Right lobe of liver (tissue), 6 donors: ENCODE data around the gene SFI1. TPM values are rescaled to one million over a fixed set of nuclear protein-coding genes. Genes with fewer than 3 reads are reported as not detected.
A peak's percentile ranks its signal among the peaks of the same experiment; 100 is the strongest.

Experiments
- ATAC-seq, 4 donors: fragments of 200-7000 bp; cut with Tn5 transposase; one replicate each; pipeline ENCODE4 v1.9.1; 2020; ENCODE audit warnings: mild to moderate bottlenecking in 4 of 4, moderate library complexity in 4 of 4
- DNase-seq, 3 donors: peaks; one replicate each; pipeline ENCODE4 v3.0.0-alpha.2; 2020
- H3K27ac ChIP-seq, 3 donors: fragments of 200-600 bp; one replicate each; pipeline ENCODE4 v1.8.0; 2022
- H3K27me3 ChIP-seq, 2 donors: fragments of 200-600 bp; one replicate each; pipeline ENCODE4 v1.8.0; 2022
- H3K36me3 ChIP-seq, 4 donors: fragments of 200-600 bp; sonication (generic) in 1 of 4; one replicate each; pipeline versions ENCODE4 v1.5.1 to v1.8.0; 2017 to 2022; ENCODE audit warnings: control low read depth in 1 of 4
- H3K4me1 ChIP-seq, 4 donors: fragments of 200-600 bp; sonication (generic) in 1 of 4; one replicate each; pipeline versions ENCODE4 v1.5.1 to v1.8.0; 2017 to 2022; ENCODE audit warnings: control low read depth in 1 of 4
- H3K4me3 ChIP-seq, 3 donors: fragments of 200-600 bp; one replicate each; pipeline ENCODE4 v1.8.0; 2022
- H3K9me3 ChIP-seq, 4 donors: fragments of 200-600 bp; sonication (generic) in 1 of 4; one replicate each; pipeline versions ENCODE4 v1.5.1 to v1.8.0; 2017 to 2022; ENCODE audit warnings: control low read depth in 1 of 4
- POLR2A ChIP-seq: fragments of 450-650 bp; IDR thresholded peaks from one replicate; pipeline ENCODE4 v1.6.1; 2017; ENCODE audit warnings: antibody characterized with exemption, mild to moderate bottlenecking
- WGBS: methylation state at CpG from one replicate; pipeline ENCODE4 v1.1.6; 2018; ENCODE audit warnings: low coverage, low lambda C conversion rate; ENCODE audit not compliant: insufficient coverage; ENCODE audit errors: missing lambda C conversion rate; 5-methylcytosine and 5-hydroxymethylcytosine counted together
- intact Hi-C, 2 donors: fragments of 100-400 bp; cut with DNase I; formaldehyde crosslinking; loops; one replicate each; pipeline versions ENCODE4 v1.11.2 to v1.14.1; 2022
- total RNA-seq, 6 experiments: library from RNA; depleted of rRNA in 2 of 6; stranded (reverse); fragments of >200 nt in 2 of 6; fragmentation: NEBNext Ultra II Directional in 3 of 6; extraction: Animal tissue kit (Norgen Biotek cat#: 25700) in 3 of 6; gene quantifications; one replicate each; pipeline versions ENCODE4 v1.1.0 to v1.2.4, GENCODE V29; 2016 to 2023
- TF ChIP-seq, protein P1 (sequence below), 4 donors: fragments of 200-600 bp in 3 of 4; fragments of 450-650 bp in 1 of 4; IDR thresholded peaks; one replicate each; pipeline versions ENCODE4 v1.5.1 to v1.8.0; 2016 to 2022; ENCODE audit warnings: antibody characterized with exemption in 4 of 4, mild to moderate bottlenecking in 2 of 4
- donor health status: DM: no; HTN: yes; CAD: no.
- donor health status: DM: no; HTN: no; CAD: no.
- donor health status: DM: no; HTN: no; CAD: no.
- donor health status: DM: no; HTN: yes; CAD: no.
- donor health status: DM: no; HTN: yes; CAD: no.

SFI1 gene
- total RNA-seq, 6 experiments from 2014 or later = 7.0 to 14.0 (median 8.7) TPM

DNA sequence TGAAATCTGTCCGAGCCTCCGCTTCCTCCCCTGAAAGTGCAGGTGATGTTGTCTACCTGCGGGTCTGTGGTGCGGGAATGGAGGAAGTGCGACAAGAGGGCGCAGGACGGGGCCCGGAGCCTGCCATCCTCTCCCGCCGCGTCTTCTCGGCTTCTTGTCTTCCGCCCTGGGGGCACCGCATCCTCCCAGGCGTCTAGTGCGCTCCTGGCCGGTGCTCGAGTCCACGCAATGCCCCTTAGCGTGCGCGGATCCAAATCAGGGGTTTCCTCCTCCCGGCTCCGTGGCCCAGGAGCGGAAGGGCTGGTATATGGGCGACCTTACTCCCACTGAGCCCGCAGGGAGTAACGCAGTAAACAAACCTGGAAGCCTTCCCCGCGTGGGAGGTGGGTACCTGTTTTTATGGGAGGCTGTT is 405 bp downstream of the SFI1 start:
- 0% methylated on average over 9 of the region's 30 CpGs for WGBS
- peak in 2 of 3 donors; percentile 49 to 52 for DNase-seq
- ATAC-seq = peak; percentile 23 to 34 (median 29)
- Histone ChIP-seq H3K36me3 (no peaks in the 10 kb centered on the region), H3K9me3 (no peaks in the 10 kb centered on the region), H3K4me1 (no peaks in the 10 kb centered on the region), H3K4me3 (peak overlapping the region; percentile 86 to 93 (median 89)), H3K27me3 (no peaks in the 10 kb centered on the region), H3K27ac (peak overlapping the region in 2 of 3 donors; percentile 63 to 70)
- no peak for TF ChIP-seq POLR2A
- TF ChIP-seq, protein P1, sequence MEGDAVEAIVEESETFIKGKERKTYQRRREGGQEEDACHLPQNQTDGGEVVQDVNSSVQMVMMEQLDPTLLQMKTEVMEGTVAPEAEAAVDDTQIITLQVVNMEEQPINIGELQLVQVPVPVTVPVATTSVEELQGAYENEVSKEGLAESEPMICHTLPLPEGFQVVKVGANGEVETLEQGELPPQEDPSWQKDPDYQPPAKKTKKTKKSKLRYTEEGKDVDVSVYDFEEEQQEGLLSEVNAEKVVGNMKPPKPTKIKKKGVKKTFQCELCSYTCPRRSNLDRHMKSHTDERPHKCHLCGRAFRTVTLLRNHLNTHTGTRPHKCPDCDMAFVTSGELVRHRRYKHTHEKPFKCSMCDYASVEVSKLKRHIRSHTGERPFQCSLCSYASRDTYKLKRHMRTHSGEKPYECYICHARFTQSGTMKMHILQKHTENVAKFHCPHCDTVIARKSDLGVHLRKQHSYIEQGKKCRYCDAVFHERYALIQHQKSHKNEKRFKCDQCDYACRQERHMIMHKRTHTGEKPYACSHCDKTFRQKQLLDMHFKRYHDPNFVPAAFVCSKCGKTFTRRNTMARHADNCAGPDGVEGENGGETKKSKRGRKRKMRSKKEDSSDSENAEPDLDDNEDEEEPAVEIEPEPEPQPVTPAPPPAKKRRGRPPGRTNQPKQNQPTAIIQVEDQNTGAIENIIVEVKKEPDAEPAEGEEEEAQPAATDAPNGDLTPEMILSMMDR (IDR thresholded peaks at IDR 0.05) = no peak
- intact Hi-C loops = no loop called here

GRCh38 chr22:31497148-31497938 is 1.0 kb downstream of the SFI1 start:
- no peak for TF ChIP-seq POLR2A
- TF ChIP-seq, protein P1 (IDR thresholded peaks at IDR 0.05) = no peak
- H3K27me3 ChIP-seq = no peaks in the 10 kb centered on the region
- DNase-seq (no peak), ATAC-seq (no peak)
- WGBS = 70% methylated on average over 9 of the region's 10 CpGs
- H3K36me3 ChIP-seq = no peaks in the 10 kb centered on the region
- H3K9me3 ChIP-seq = no peaks in the 10 kb centered on the region
- intact Hi-C loops = no loop called here
- no peaks in the 10 kb centered on the region for H3K4me1 ChIP-seq
- H3K27ac ChIP-seq = no peak overlapping the region
- H3K4me3 ChIP-seq = peak overlapping the region; percentile 86 to 93 (median 89)

GRCh38 chr22:31501738-31502137 is 5.4 kb downstream of the SFI1 start:
- H3K27ac ChIP-seq = no peak overlapping the region
- H3K36me3 ChIP-seq = no peaks in the 10 kb centered on the region
- no peak for TF ChIP-seq POLR2A
- TF ChIP-seq, protein P1 (IDR thresholded peaks at IDR 0.05) = no peak
- H3K4me3 ChIP-seq = no peak overlapping the region
- H3K27me3 ChIP-seq = no peaks in the 10 kb centered on the region
- intact Hi-C loops = no loop called here
- 76% methylated on average over 2 of the region's 2 CpGs for WGBS
- H3K9me3 ChIP-seq = no peaks in the 10 kb centered on the region
- DNase-seq (no peak), ATAC-seq (no peak)
- no peaks in the 10 kb centered on the region for H3K4me1 ChIP-seq

- Histone ChIP-seq H3K4me3 (no peak overlapping the region), H3K36me3 (no peaks in the 10 kb centered on the region), H3K27me3 (no peaks in the 10 kb centered on the region), H3K4me1 (no peaks in the 10 kb centered on the region), H3K27ac (no peak overlapping the region), H3K9me3 (no peaks in the 10 kb centered on the region)
- 90% methylated on average over 12 of the region's 14 CpGs for WGBS
- ATAC-seq (no peak), DNase-seq (no peak)
- no peak for TF ChIP-seq POLR2A
- TF ChIP-seq, protein P1 (IDR thresholded peaks at IDR 0.05) = no peak
- intact Hi-C loops = no loop called here
Observed at GRCh38 chr22:31503211-31503964, 7.1 kb downstream of the SFI1 start.
